ENCODE data around the gene GNAI2.

DNA sequence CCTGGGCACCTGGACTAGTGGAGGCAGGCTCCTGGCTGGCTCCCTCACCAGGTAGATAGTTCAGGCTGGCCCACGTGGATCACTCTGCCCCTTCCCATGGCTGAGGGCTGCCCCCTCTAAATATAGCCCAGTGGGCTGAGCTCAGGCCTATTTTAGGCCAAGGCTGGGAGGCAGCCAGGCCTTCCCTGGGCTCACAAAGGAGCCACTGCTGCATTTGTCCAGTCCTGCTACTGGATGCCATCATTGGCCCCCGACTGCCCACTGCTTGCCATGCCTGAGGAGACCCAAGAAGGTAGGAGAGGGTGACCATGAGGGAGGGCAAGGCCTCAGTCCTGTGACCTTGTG is 42.8 kb downstream of the GNAI2 start, which contains the start of gene LSMEM2:
- TF ChIP-seq, protein P1, sequence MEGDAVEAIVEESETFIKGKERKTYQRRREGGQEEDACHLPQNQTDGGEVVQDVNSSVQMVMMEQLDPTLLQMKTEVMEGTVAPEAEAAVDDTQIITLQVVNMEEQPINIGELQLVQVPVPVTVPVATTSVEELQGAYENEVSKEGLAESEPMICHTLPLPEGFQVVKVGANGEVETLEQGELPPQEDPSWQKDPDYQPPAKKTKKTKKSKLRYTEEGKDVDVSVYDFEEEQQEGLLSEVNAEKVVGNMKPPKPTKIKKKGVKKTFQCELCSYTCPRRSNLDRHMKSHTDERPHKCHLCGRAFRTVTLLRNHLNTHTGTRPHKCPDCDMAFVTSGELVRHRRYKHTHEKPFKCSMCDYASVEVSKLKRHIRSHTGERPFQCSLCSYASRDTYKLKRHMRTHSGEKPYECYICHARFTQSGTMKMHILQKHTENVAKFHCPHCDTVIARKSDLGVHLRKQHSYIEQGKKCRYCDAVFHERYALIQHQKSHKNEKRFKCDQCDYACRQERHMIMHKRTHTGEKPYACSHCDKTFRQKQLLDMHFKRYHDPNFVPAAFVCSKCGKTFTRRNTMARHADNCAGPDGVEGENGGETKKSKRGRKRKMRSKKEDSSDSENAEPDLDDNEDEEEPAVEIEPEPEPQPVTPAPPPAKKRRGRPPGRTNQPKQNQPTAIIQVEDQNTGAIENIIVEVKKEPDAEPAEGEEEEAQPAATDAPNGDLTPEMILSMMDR (IDR thresholded peaks at IDR 0.05; ENCODE audit: low read depth, low read length, poor library complexity, severe bottlenecking), result no peak
- no peak for TF ChIP-seq EZH2phosphoT487 (IDR thresholded peaks at IDR 0.05; ENCODE audit: borderline replicate concordance, low read length)
